C4-2B (cell line): Measurements from ENCODE around the gene LGALS7.
"Not testable (repeated sequence)": the region's sequence is repeated elsewhere in the genome, so short reads cannot be mapped to it uniquely, and the experiment has no call there.

Experiments used
- H3K27ac ChIP-seq: fragments of 450-650 bp; 2 replicates; pipeline ENCODE4 v1.5.1; 2017
- ZFX ChIP-seq: fragments of 450-650 bp; IDR thresholded peaks from 2 replicates; pipeline ENCODE4 v1.6.1; 2017
- TF ChIP-seq, protein P1 (sequence below): fragments of 450-650 bp; conservative IDR thresholded peaks from 2 replicates; pipeline ENCODE4 v1.5.1; 2017; ENCODE audit warnings: mild to moderate bottlenecking

LGALS7 gene

DNA sequence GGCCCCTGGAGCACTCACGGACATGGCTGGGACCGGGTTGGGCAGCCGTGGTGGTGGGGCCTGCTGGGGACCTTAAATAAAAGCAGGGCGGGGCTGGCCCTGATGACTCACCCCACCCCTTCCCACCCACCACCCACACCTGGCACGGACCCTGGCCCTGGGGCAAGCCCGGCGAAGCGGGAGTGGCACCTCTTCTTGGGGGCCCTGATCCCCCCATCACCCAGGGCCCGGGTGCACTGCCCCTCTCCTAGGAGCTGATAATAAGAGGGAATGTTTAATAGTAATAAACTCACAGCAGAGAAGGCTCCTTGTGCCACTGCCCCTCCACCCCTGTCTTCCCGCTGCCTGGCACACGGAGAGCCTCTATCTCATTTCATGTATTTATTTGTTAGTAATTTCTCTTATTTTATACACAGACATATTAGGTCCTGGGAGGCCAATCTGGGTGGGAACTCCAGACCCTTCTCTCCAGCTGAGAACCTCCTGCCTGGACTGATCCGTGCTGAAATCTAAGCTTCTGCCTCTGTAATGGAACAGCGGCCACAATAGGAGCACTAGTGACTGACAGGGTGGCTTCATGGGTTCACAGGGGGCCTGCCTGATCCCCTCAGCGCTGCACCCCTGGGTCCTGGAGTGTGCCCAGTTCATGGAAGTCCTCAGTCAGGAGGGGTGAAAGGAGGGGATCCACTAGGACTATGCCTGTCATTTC lies at the start of gene LGALS7:
Gene LGALS7, minus strand, starts transcription at position 49 of the 709 bp plus-strand sequence. Its CDS starts 25 bp downstream, at position 24.
- TF ChIP-seq, protein P1, sequence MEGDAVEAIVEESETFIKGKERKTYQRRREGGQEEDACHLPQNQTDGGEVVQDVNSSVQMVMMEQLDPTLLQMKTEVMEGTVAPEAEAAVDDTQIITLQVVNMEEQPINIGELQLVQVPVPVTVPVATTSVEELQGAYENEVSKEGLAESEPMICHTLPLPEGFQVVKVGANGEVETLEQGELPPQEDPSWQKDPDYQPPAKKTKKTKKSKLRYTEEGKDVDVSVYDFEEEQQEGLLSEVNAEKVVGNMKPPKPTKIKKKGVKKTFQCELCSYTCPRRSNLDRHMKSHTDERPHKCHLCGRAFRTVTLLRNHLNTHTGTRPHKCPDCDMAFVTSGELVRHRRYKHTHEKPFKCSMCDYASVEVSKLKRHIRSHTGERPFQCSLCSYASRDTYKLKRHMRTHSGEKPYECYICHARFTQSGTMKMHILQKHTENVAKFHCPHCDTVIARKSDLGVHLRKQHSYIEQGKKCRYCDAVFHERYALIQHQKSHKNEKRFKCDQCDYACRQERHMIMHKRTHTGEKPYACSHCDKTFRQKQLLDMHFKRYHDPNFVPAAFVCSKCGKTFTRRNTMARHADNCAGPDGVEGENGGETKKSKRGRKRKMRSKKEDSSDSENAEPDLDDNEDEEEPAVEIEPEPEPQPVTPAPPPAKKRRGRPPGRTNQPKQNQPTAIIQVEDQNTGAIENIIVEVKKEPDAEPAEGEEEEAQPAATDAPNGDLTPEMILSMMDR = no peak
- TF ChIP-seq ZFX = no peak
- H3K27ac ChIP-seq = no peak within 1 kb of the TSS

DNA sequence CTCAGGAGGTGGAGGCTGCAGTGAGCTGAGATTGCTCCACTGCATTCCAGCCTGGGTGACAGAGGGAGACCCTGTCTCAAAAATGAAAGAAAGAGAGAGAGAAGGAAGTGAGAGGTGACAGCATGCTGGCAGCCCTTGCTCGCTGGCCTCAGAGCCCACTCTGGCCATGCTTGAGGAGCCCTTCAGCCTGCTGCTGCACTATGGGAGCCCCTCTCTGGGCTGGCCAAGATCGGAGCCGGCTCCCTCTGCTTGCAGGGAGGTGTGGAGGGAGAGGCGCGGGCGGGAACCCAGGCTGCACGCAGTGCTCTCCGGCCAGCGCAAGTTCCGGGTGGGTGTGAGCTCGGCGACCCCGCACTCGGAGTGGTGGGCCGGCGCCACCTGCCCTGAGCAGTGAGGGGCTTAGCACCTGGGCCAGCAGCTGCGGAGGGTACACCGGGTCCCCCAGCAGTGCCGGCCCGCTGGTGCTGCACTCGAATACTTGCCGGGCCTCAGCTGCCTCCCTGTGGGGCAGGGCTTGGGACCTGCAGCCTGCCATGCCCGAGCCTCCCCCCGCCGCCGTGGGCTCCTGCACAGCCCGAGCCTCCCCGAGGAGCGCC lies 48.0 kb upstream of the LGALS7 start:
- H3K27ac ChIP-seq = not testable (repeated sequence)

DNA sequence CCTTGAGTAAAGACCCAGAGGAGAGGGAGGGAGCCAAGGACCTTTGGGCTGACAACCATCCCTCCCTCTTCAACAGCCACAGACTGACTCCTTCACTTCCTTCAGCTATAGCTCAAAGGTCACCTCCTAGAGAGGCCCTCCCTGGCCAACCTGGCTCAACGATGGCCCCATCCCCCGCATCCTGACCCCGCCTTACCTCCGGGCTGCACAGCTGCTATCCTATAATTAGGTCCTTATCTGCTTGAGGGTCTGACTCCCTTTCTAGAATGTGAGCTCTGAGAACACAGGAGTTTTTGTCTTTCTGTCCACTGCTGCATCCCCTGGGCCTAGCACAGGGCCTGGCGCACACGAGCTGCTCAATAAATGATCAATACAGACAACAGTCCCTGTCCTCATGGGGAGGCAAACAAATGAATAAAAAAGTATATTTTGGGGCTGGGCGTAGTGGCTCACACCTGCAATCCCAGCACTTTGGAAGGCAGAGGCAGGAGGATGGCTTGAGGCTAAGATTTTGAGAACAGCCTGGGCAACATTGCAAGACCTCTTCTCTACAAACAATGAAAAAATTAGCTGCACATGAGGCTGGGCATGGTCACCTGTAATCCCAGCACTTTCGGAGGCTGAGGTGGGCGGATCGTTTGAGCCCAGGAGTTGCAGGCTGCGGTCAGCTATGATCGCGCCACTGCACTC lies 46.1 kb upstream of the LGALS7 start:
- no peak overlapping the region for H3K27ac ChIP-seq
- TF ChIP-seq, protein P1 = no peak
- no peak for TF ChIP-seq ZFX

DNA sequence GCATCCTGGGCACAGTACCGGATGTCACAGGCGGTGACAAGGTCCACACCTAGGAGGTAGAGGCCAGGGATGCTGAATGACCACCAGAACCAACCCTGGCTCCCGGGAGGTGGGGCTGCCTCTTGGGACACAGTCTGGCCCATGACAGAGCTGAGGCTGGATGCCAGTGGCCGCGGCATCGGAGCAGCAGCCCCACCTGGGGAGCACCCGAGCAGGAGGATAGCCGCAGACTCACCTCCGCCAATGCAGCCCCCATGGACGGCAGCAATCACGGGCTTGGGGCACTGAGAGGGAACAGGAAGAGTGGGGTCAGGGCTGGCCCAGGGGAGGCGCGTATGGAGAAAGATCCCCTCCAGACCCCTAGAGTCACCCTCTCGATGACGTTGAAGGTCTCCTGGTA lies 43.8 kb upstream of the LGALS7 start:
- H3K27ac ChIP-seq = no peak overlapping the region
- no peak for TF ChIP-seq ZFX

DNA sequence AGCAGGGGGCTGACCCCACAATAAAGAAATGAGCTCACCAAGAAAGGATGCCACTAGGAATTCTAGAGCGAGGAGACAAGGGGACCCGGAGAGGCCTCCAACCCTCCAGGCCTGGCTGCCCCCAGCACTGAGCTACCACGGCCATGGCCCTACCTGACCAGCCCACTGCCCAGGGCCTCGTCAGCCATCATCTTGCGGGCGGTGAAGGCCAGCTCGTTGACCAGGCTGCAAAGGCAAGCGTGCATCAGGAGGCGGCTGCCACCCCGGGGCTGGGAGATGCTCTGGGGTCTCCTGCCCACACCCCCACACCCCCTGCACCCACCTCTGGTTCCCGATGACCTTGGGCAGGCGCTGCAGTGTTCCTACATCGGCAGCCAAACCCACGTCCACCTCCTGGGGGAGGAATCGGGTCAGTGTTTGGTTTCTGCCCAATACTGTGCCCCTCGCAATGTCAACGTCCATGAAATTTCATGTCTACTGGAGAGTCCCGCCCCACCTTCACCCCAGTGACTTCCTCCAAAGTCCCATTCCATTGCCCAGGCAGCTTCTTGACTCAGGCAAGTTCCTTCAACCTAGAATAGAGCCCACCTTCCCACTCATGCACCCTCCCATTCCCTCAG lies 42.9 kb upstream of the LGALS7 start:
- TF ChIP-seq, protein P1 = no peak
- TF ChIP-seq ZFX = no peak
- H3K27ac ChIP-seq = no peak overlapping the region

DNA sequence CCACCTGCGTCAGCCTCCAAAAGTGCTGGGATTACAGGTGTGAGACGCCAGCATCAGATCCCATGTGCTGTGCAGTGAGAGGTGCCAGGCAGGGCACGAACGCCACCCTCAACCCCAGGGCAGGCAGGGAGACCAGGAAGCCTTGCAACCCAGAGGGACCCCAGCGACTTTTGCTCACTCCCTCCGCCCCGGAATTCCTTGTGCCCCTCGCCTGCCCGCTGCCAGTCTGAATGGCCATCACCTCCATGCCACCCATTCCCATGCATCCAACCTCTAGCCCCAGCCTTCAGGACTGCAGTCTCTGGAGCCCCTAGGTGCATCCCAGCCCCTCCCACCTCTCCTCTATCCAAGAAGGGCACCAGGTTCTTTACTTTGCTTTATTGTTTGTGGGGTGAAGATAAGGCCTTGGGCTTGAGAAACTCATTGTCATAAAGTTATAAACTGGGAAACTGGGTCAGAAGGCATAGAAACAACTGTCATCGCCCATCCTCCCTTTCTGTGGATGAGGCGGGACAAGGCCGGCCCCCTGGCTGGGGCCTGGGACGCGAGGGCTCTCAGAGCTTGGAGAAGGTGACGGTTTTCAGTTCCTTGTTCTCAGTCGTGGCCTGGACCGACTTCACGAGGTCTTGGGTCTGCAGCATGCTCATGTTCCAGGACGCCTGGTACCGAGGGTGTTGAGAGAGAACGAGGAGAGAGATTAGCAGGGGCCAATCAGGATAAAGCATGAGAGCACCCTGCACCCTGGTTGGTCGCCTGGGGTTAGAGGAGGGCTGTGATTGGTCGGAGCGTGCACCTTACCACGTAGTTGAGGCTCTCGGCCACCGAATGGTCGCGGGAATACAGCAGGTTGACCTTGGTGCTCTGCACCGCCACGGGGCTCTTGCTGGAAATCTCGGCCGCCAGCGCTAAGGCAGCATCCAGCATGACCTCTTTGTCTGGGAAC lies 42.0 kb upstream of the LGALS7 start:
- no peak overlapping the region for H3K27ac ChIP-seq

DNA sequence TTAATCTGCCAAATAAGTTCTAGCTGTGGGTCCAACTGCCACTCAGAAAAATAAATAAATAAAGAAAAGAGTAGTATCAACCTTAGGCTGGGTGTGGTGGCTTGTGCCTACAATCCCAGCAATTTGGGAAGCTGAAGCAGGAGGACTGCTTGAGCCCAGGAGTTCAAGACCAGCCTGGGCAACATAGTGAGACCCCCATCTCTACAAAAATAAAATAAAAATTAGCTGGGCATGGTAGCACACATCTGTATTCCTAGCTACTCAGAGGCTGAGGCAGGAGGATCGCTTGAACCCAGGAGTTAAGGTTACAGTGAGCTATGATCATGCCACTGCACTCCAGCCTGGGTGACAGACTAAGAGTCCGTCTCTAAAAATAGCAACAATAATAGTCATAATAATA lies 40.6 kb upstream of the LGALS7 start:
- H3K27ac ChIP-seq = not testable (repeated sequence)

More for the DNA sequence above, 42.0 kb upstream of the LGALS7 start:
- TF ChIP-seq, protein P1 = no peak
- no peak for TF ChIP-seq ZFX

DNA sequence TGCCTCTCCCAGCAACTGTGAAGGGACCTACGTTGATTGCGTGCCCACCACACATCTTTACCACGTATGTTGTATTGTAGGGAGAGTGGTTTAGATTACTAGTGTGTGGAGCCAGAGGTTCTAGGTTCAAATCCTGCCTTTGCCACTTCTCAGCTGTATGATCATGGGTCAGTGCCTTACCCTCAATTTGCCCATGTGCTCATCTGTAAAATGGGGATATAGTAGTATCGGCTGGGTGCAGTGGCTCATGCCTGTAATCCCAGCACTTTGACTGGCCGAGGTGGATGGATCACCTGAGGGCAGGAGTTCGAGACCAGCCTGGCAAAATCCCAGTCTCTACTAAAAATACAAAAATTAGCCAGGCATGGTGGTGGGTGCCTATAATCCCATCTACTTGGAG lies 40.0 kb upstream of the LGALS7 start:
- no peak for TF ChIP-seq ZFX
- H3K27ac ChIP-seq = peak overlapping the region; percentile 11; the same call in 1 of the 2 replicates

DNA sequence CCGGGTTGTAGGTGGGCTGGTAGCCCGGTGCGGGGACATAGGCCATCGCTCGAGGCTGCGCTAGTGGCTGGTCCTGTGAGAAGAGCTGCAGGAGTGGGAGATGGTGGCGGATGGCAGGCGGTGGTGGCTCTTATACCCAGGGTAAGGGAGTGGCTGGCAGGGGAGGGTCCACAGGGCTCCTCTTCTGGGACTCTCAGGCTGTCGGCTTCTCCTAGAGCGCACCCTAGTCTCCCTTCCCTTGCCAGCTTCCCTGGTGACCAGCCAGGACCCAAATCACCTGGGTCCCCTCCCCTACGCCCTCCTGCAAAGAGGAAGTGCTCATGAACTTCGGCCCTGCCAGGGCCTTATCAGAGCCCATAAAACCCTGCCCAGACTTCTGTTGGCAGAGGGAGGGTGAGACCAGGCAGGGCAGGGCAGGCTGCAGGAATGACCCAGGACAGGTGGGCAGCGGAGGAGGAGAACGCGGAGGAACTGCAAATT lies 39.6 kb upstream of the LGALS7 start, which contains the start of gene LGALS4:
Gene LGALS4, minus strand, starts transcription at position 105 of the 480 bp plus-strand sequence. Its CDS starts 59 bp downstream, at position 46.
- H3K27ac ChIP-seq = peak within 1 kb of the TSS; percentile 11; the same call in 1 of the 2 replicates
- no peak for TF ChIP-seq ZFX
- TF ChIP-seq, protein P1 = no peak
